CD8-positive, alpha-beta memory T cell (primary cell): ENCODE results near the gene PTPRO. TPM values are rescaled to one million over a fixed set of nuclear protein-coding genes. Genes with fewer than 3 reads are reported as not detected.

Source experiments
- polyA plus RNA-seq: library from polyadenylated mRNA; unstranded; fragments of 300-500 nt; fragmentation: Illumina TruSeq; gene quantifications from one replicate; pipeline ENCODE4 v1.2.3, GENCODE V29; 2021
- total RNA-seq, 2 experiments: library from RNA; stranded (reverse); gene quantifications; one replicate each; pipeline ENCODE4 v1.2.3, GENCODE V29; 2021

PTPRO gene
- total and polyA plus RNA-seq, 3 experiments from 2014 or later: 0.27 to 0.48 (median 0.47) TPM

Other genes starting within 250 kb of the PTPRO start
- gene RERG, start 101.1 kb upstream of the PTPRO start, total RNA-seq: not detected
- not detected for gene RERG, start 101.1 kb upstream of the PTPRO start, polyA plus RNA-seq